ENCODE results near the gene BORCS5.

Gene BORCS5

GRCh38 chr12:12518919-12519318, 162.0 kb downstream of the BORCS5 start:
- no peak for DNase-seq (ENCODE audit: low read depth)
